HepG2 (cell line): ENCODE measurements around the gene CLPSL2. TPM values are rescaled to one million over a fixed set of nuclear protein-coding genes. Genes with fewer than 3 reads are reported as not detected.

ENCODE experiments used
- FOSL1 ChIP-seq: sonication (generic); formaldehyde crosslinking; IDR thresholded peaks from 2 replicates; pipeline ENCODE4 v1.9.0; 2021; ENCODE audit warnings: missing genetic modification reagents, borderline replicate concordance
- HHEX ChIP-seq: IDR thresholded peaks from 2 replicates; pipeline ENCODE4 v1.6.1; 2016; ENCODE audit warnings: control low read depth
- MYC ChIP-seq: sonication (generic); formaldehyde crosslinking; IDR thresholded peaks from 2 replicates; pipeline ENCODE4 v1.9.0; 2021; ENCODE audit warnings: missing genetic modification reagents, borderline replicate concordance
- NR2C2 ChIP-seq: sonication (generic); formaldehyde crosslinking; IDR thresholded peaks from 2 replicates; pipeline ENCODE4 v1.4.0; 2020; ENCODE audit warnings: missing genetic modification reagents, mild to moderate bottlenecking, moderate library complexity, borderline replicate concordance
- SP4 ChIP-seq: sonication (generic); formaldehyde crosslinking; IDR thresholded peaks from 2 replicates; pipeline ENCODE4 v1.8.1; 2023; ENCODE audit warnings: mild to moderate bottlenecking, missing genetic modification reagents
- SRY ChIP-seq: sonication (generic); formaldehyde crosslinking; IDR thresholded peaks from 2 replicates; pipeline ENCODE4 v1.8.0; 2022; ENCODE audit warnings: mild to moderate bottlenecking, missing genetic modification reagents
- TMF1 ChIP-seq: sonication (generic); formaldehyde crosslinking; IDR thresholded peaks from 2 replicates; pipeline ENCODE4 v1.8.1; 2022; ENCODE audit warnings: low read depth, missing genetic modification reagents
- ZBTB20 ChIP-seq: sonication (generic); formaldehyde crosslinking; IDR thresholded peaks from 2 replicates; pipeline ENCODE4 v1.8.1; 2023; ENCODE audit warnings: missing genetic modification reagents, low read depth, mild to moderate bottlenecking, borderline replicate concordance
- ZBTB38 ChIP-seq: sonication (generic); formaldehyde crosslinking; IDR thresholded peaks from 2 replicates; pipeline ENCODE4 v1.5.1; 2020; ENCODE audit warnings: mild to moderate bottlenecking, missing genetic modification reagents
- ZSCAN30 ChIP-seq: sonication (generic); formaldehyde crosslinking; IDR thresholded peaks from 2 replicates; pipeline ENCODE4 v1.5.0; 2020; ENCODE audit warnings: mild to moderate bottlenecking, missing genetic modification reagents
- polyA plus RNA-seq, 8 experiments: library from polyadenylated mRNA; depleted of rRNA in 3 of 8; stranded (reverse) in 7 of 8; unstranded in 1 of 8; fragments of >200 nt; fragmentation: Illumina TruSeq in 4 of 8; extraction: Trizol in 4 of 8; gene quantifications; 2 replicates each; pipeline versions ENCODE4 v1.2.1 to v1.2.3, GENCODE V29; 2011 to 2016; ENCODE audit warnings: low read depth in 4 of 8, missing spikeins in 1 of 8, mixed read lengths in 1 of 8; ENCODE audit not compliant: insufficient read depth in 1 of 8
- total RNA-seq, 5 experiments: library from RNA; depleted of rRNA; stranded (reverse); fragments of >200 nt; fragmentation: Illumina TruSeq; extraction: Trizol; gene quantifications; 2 replicates each; pipeline ENCODE4 v1.2.3, GENCODE V29; 2016; ENCODE audit warnings: low read depth in 1 of 5
- TF ChIP-seq, protein P1 (sequence below): sonication (generic); formaldehyde crosslinking; IDR thresholded peaks from 2 replicates; pipeline ENCODE4 v1.4.0; 2020; ENCODE audit warnings: mild to moderate bottlenecking, missing genetic modification reagents, borderline replicate concordance
- TF ChIP-seq, protein P2 (sequence below): sonication (generic); formaldehyde crosslinking; IDR thresholded peaks from 2 replicates; pipeline ENCODE4 v1.4.0; 2020; ENCODE audit warnings: mild to moderate bottlenecking, missing genetic modification reagents
- TF ChIP-seq, protein P3 (sequence below): sonication (generic); formaldehyde crosslinking; IDR thresholded peaks from 2 replicates; pipeline ENCODE4 v1.5.0; 2020; ENCODE audit warnings: mild to moderate bottlenecking, missing genetic modification reagents
- TF ChIP-seq, protein P4 (sequence below): sonication (generic); formaldehyde crosslinking; IDR thresholded peaks from 2 replicates; pipeline ENCODE4 v1.4.0; 2020; ENCODE audit warnings: missing genetic modification reagents
- TF ChIP-seq, protein P5 (sequence below): sonication (generic); formaldehyde crosslinking; IDR thresholded peaks from 2 replicates; pipeline ENCODE4 v1.5.1; 2020; ENCODE audit warnings: missing genetic modification reagents, mild to moderate bottlenecking, borderline replicate concordance
- TF ChIP-seq, protein P6 (sequence below): sonication (generic); formaldehyde crosslinking; IDR thresholded peaks from 2 replicates; pipeline ENCODE4 v1.5.0; 2020; ENCODE audit warnings: missing genetic modification reagents

The CLPSL2 gene
- total and polyA plus RNA-seq, 2 of the 13 experiments (the other 11 are each of a cell fraction or from before 2014, with no cell fraction given), result not detected

DNA sequence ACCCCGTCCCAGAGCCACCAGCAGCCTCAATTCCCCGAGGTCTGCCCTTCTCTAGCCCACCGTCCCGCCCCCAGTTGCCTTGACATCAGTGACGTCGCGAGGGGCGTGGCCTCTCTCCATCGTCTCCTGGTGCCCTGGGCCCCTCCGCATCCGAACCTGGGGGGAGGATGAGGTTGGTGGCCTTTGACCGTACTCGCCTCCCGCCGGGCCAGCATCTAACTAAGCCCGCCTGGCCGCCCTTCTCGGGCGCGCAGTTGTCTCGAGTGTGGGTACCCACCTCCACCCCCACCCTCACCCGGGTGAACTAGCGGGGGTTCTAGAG is 45.0 kb upstream of the CLPSL2 start (continued):
- TF ChIP-seq, protein P1, sequence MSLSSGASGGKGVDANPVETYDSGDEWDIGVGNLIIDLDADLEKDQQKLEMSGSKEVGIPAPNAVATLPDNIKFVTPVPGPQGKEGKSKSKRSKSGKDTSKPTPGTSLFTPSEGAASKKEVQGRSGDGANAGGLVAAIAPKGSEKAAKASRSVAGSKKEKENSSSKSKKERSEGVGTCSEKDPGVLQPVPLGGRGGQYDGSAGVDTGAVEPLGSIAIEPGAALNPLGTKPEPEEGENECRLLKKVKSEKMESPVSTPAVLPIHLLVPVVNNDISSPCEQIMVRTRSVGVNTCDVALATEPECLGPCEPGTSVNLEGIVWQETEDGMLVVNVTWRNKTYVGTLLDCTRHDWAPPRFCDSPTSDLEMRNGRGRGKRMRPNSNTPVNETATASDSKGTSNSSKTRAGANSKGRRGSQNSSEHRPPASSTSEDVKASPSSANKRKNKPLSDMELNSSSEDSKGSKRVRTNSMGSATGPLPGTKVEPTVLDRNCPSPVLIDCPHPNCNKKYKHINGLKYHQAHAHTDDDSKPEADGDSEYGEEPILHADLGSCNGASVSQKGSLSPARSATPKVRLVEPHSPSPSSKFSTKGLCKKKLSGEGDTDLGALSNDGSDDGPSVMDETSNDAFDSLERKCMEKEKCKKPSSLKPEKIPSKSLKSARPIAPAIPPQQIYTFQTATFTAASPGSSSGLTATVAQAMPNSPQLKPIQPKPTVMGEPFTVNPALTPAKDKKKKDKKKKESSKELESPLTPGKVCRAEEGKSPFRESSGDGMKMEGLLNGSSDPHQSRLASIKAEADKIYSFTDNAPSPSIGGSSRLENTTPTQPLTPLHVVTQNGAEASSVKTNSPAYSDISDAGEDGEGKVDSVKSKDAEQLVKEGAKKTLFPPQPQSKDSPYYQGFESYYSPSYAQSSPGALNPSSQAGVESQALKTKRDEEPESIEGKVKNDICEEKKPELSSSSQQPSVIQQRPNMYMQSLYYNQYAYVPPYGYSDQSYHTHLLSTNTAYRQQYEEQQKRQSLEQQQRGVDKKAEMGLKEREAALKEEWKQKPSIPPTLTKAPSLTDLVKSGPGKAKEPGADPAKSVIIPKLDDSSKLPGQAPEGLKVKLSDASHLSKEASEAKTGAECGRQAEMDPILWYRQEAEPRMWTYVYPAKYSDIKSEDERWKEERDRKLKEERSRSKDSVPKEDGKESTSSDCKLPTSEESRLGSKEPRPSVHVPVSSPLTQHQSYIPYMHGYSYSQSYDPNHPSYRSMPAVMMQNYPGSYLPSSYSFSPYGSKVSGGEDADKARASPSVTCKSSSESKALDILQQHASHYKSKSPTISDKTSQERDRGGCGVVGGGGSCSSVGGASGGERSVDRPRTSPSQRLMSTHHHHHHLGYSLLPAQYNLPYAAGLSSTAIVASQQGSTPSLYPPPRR (CRISPR knock-in tag), result no peak
- TF ChIP-seq, protein P2, sequence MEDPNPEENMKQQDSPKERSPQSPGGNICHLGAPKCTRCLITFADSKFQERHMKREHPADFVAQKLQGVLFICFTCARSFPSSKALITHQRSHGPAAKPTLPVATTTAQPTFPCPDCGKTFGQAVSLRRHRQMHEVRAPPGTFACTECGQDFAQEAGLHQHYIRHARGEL (CRISPR knock-in tag), result 0 out of 2 replicates have a peak, but pooled peaks have one; percentile 17
- TF ChIP-seq SP4 (CRISPR knock-in tag) (no peak), TMF1 (CRISPR knock-in tag) (peak; percentile 45; the same call in 1 of the 2 replicates), ZSCAN30 (CRISPR knock-in tag) (no peak), FOSL1 (CRISPR knock-in tag) (no peak), HHEX (CRISPR knock-in tag) (no peak), ZBTB38 (CRISPR knock-in tag) (no peak), MYC (CRISPR knock-in tag) (no peak), NR2C2 (CRISPR knock-in tag) (no peak), SRY (no peak), ZBTB20 (CRISPR knock-in tag) (no peak)
- TF ChIP-seq, protein P3, sequence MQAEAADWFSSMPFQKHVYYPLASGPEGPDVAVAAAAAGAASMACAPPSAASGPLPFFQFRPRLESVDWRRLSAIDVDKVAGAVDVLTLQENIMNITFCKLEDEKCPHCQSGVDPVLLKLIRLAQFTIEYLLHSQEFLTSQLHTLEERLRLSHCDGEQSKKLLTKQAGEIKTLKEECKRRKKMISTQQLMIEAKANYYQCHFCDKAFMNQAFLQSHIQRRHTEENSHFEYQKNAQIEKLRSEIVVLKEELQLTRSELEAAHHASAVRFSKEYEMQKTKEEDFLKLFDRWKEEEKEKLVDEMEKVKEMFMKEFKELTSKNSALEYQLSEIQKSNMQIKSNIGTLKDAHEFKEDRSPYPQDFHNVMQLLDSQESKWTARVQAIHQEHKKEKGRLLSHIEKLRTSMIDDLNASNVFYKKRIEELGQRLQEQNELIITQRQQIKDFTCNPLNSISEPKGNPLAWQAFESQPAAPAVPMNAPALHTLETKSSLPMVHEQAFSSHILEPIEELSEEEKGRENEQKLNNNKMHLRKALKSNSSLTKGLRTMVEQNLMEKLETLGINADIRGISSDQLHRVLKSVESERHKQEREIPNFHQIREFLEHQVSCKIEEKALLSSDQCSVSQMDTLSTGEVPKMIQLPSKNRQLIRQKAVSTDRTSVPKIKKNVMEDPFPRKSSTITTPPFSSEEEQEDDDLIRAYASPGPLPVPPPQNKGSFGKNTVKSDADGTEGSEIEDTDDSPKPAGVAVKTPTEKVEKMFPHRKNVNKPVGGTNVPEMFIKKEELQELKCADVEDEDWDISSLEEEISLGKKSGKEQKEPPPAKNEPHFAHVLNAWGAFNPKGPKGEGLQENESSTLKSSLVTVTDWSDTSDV (CRISPR knock-in tag), result peak; percentile 65; the same call in 1 of the 2 replicates
- TF ChIP-seq, protein P4, sequence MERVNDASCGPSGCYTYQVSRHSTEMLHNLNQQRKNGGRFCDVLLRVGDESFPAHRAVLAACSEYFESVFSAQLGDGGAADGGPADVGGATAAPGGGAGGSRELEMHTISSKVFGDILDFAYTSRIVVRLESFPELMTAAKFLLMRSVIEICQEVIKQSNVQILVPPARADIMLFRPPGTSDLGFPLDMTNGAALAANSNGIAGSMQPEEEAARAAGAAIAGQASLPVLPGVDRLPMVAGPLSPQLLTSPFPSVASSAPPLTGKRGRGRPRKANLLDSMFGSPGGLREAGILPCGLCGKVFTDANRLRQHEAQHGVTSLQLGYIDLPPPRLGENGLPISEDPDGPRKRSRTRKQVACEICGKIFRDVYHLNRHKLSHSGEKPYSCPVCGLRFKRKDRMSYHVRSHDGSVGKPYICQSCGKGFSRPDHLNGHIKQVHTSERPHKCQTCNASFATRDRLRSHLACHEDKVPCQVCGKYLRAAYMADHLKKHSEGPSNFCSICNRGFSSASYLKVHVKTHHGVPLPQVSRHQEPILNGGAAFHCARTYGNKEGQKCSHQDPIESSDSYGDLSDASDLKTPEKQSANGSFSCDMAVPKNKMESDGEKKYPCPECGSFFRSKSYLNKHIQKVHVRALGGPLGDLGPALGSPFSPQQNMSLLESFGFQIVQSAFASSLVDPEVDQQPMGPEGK (CRISPR knock-in tag), result 0 out of 2 replicates have a peak, but pooled peaks have one; percentile 51
- TF ChIP-seq, protein P5, sequence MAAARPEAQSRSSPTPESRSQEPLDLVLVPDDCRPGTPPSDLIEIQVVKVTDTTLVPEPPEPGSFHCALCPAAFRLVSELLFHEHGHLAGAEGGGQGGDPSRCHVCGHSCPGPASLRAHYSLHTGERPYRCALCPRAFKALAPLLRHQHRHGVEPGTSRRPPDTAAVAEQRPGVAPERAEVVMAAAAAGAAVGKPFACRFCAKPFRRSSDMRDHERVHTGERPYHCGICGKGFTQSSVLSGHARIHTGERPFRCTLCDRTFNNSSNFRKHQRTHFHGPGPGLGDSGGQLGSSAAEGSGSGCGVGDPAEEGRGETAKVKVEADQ, result no peak; the same call in 1 of the 2 replicates
- TF ChIP-seq, protein P6, sequence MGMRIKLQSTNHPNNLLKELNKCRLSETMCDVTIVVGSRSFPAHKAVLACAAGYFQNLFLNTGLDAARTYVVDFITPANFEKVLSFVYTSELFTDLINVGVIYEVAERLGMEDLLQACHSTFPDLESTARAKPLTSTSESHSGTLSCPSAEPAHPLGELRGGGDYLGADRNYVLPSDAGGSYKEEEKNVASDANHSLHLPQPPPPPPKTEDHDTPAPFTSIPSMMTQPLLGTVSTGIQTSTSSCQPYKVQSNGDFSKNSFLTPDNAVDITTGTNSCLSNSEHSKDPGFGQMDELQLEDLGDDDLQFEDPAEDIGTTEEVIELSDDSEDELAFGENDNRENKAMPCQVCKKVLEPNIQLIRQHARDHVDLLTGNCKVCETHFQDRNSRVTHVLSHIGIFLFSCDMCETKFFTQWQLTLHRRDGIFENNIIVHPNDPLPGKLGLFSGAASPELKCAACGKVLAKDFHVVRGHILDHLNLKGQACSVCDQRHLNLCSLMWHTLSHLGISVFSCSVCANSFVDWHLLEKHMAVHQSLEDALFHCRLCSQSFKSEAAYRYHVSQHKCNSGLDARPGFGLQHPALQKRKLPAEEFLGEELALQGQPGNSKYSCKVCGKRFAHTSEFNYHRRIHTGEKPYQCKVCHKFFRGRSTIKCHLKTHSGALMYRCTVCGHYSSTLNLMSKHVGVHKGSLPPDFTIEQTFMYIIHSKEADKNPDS (CRISPR knock-in tag), result no peak
